ENCODE results near the gene ZBTB7C.

Gene ZBTB7C

DNA sequence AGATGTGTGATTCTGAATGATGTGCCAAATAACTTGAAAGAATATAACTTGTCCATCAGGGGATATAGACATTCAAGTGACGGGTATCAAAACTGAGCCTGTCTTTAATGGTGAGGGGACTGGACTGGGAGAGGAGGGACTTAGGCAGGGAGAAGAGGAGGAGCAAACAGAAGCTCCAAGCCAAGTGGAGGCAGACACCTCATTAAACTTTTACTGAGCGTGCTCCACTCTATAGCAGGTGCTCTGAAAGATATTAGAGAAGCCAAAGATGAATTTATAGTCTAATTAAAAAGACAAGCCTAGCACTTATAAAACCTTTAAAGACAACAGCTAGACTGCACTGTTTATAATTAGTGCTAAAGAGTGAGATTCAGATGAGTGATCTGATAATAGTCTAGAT lies 431.0 kb downstream of the ZBTB7C start:
- no peak for FAIRE-seq
